Measurements from ENCODE around the gene PDCD1.

The PDCD1 gene

DNA sequence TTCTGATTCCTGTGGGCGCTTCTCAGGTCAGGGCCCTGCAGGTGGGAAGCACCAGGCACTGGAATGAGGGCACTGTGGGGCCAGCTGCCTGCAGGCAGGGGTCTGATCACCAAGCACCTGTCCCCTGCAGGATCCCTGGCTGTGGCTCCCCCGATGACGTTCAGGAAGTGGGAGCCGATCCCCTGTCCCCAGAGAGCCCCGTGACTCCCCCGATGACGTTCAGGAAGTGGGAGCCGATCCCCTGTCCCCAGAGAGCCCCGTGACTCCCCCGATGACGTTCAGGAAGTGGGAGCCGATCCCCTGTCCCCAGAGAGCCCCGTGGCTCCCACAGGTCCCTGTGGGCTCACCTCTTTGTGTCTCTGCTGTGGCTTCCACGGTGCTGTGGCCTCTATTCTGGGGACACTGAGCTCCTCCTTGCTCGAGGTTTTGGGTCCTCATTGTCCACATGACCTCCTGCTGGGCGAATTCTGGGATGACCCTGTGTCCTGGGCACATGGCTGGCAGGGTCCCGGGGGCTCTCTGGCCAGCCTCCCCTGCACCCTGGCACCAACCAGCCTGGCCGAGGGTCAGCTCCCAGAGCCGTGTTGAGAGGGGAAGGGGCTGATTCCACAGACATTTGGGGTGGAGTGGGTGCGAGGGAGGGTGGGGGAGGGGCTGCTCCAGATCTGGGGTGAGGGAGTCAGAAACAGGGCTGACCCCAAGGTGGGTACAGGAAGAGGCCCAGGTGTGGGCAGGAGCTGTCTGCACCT is 44.9 kb downstream of the PDCD1 start:
- Mint-ChIP-seq H3K36me3 (ENCODE audit: low read depth) (no peaks in the 10 kb centered on the region), H3K9me3 (no peaks in the 10 kb centered on the region), H3K4me1 (peaks cover 10% of the 10 kb centered on the region), H3K4me3 (no peak overlapping the region), H3K27me3 (ENCODE audit: low read depth) (peaks cover 3% of the 10 kb centered on the region), H3K27ac (no peak overlapping the region)
- TF ChIP-seq, protein P1, sequence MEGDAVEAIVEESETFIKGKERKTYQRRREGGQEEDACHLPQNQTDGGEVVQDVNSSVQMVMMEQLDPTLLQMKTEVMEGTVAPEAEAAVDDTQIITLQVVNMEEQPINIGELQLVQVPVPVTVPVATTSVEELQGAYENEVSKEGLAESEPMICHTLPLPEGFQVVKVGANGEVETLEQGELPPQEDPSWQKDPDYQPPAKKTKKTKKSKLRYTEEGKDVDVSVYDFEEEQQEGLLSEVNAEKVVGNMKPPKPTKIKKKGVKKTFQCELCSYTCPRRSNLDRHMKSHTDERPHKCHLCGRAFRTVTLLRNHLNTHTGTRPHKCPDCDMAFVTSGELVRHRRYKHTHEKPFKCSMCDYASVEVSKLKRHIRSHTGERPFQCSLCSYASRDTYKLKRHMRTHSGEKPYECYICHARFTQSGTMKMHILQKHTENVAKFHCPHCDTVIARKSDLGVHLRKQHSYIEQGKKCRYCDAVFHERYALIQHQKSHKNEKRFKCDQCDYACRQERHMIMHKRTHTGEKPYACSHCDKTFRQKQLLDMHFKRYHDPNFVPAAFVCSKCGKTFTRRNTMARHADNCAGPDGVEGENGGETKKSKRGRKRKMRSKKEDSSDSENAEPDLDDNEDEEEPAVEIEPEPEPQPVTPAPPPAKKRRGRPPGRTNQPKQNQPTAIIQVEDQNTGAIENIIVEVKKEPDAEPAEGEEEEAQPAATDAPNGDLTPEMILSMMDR (IDR thresholded peaks at IDR 0.05; ENCODE audit: unreplicated experiment in 3 of 3) = no peak

DNA sequence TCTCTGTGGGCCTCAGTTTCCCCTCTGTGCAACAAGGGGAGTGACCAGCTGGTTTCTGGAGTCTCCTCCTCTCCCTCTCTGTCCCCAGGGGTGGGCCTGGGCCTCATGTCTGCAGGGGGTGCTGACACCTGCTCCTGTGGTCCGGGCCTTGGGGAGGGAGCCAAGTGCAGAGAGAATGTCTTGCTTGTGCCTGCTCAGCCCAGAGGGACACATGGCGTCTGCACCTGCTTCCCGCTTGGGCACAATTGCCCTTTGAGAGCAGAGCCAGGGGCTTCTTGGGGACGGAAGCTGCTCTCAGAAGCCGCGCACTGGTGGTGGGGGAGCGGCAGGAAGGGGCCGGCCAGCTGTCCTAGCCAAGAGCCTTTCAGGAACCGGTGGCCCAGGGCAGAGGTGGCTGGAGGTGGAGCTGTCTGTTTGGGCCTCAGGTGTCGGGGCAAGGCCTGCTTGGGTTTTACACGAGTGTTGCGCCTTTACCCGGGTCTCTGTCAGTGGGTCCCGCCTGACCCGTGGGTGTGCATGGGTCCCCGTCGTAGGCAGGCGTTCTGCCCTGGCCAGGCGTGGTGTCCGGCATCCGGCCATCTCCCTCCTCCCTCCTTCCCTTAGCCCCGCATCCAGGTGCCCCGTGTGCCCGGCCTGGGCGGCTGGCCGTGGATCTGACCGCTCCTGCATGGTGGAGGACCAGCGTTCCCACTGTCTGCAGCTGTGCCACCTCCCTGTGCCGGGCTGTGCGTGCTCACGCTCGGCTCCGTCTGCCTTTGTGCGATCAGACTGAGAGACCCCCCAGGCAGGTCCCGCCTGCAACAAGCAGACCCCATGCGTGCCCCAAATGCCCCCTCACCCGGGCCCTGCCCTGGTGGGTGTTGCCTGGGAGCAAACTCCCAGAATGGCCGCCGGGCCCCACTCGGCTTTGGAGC is 45.7 kb downstream of the PDCD1 start:
- TF ChIP-seq, protein P1 (IDR thresholded peaks at IDR 0.05; ENCODE audit: unreplicated experiment in 3 of 3) = no peak
- Mint-ChIP-seq H3K27ac (no peak overlapping the region), H3K4me1 (peaks cover 19% of the 10 kb centered on the region), H3K4me3 (no peak overlapping the region), H3K9me3 (no peaks in the 10 kb centered on the region), H3K36me3 (ENCODE audit: low read depth) (no peaks in the 10 kb centered on the region), H3K27me3 (ENCODE audit: low read depth) (peaks cover 3% of the 10 kb centered on the region)

GRCh38 chr2:241811952-241812729 is 46.6 kb downstream of the PDCD1 start:
- Mint-ChIP-seq H3K27ac (no peak overlapping the region), H3K36me3 (ENCODE audit: low read depth) (no peaks in the 10 kb centered on the region), H3K27me3 (ENCODE audit: low read depth) (no peaks in the 10 kb centered on the region), H3K4me1 (peaks cover 15% of the 10 kb centered on the region), H3K4me3 (no peak overlapping the region), H3K9me3 (no peaks in the 10 kb centered on the region)
- TF ChIP-seq, protein P1 (IDR thresholded peaks at IDR 0.05; ENCODE audit: unreplicated experiment in 3 of 3) = no peak

DNA sequence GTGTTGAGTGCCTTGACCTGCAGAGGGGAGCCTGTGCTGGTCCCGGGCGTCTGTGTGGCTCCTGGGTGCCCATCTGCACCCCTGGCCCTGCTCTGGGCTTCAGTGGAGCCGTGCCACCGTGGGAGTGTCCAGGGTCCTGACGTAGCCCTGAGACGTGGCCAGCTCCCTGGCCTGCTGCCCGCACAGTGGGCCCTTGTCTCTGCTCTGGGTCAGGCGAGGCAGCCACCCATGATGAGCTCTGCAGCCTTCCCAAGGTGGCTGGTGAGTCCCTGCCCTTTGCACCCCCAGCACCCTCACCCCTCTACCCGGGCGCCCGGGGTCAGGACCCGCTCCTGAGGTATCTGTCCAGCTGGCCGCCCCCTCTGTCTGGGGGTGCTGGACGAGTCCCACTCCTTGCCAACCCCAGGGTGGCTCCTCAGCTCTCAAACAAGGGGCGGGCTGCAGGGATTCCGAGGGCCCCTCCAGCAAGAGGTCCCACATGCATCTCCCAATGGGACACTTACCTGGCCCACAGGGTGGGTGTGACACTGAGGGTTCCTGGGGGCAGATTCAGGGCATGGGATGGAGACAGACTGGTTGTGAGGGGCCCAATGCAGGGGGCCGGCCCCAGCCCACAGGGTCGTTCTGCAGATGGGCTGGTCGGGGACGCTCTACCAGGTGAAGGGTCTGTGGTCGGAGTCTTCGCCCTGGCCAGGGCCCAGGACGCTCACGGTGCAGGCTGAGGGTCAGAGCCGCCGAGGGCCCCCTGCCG is 47.3 kb downstream of the PDCD1 start:
- Mint-ChIP-seq H3K27ac (no peak overlapping the region), H3K4me3 (no peak overlapping the region), H3K9me3 (no peaks in the 10 kb centered on the region), H3K27me3 (ENCODE audit: low read depth) (no peaks in the 10 kb centered on the region), H3K4me1 (peaks cover 15% of the 10 kb centered on the region), H3K36me3 (ENCODE audit: low read depth) (no peaks in the 10 kb centered on the region)
- TF ChIP-seq, protein P1 (IDR thresholded peaks at IDR 0.05; ENCODE audit: unreplicated experiment in 3 of 3) = no peak

All from nephron (organoid).